H9 (cell line): ENCODE measurements around the gene ATP1A2. TPM values are rescaled to one million over a fixed set of nuclear protein-coding genes. Genes with fewer than 3 reads are reported as not detected.

ENCODE experiments used
- DNase-seq: peaks from one replicate; pipeline ENCODE4 v3.0.0-alpha.2; 2017
- H2AFZ ChIP-seq: one replicate; pipeline ENCODE4 v1.6.1; 2013; ENCODE audit warnings: mild to moderate bottlenecking, low read length, control low read depth, moderate library complexity
- H2AK5ac ChIP-seq: 2 replicates; pipeline ENCODE4 v1.6.1; 2013; ENCODE audit warnings: low read length, control low read depth, mixed read lengths; ENCODE audit not compliant: insufficient read length
- H2BK120ac ChIP-seq: one replicate; pipeline ENCODE4 v1.6.1; 2013; ENCODE audit warnings: low read depth, mild to moderate bottlenecking, low read length, control low read depth, inconsistent platforms; ENCODE audit not compliant: poor library complexity, severe bottlenecking
- H2BK12ac ChIP-seq: 2 replicates; pipeline ENCODE4 v1.6.1; 2013; ENCODE audit warnings: low read length, control low read depth, mixed read lengths, low read depth; ENCODE audit not compliant: insufficient read length
- H2BK15ac ChIP-seq: 2 replicates; pipeline ENCODE4 v1.6.1; 2013; ENCODE audit warnings: low read depth, low read length, control low read depth
- H2BK20ac ChIP-seq: one replicate; pipeline ENCODE4 v1.6.1; 2013; ENCODE audit warnings: low read depth, mild to moderate bottlenecking, low read length, control low read depth, inconsistent platforms; ENCODE audit not compliant: poor library complexity, severe bottlenecking
- H2BK5ac ChIP-seq: 2 replicates; pipeline ENCODE4 v1.6.1; 2013; ENCODE audit warnings: low read length, control low read depth, mixed read lengths; ENCODE audit not compliant: insufficient read length
- H3K14ac ChIP-seq: 2 replicates; pipeline ENCODE4 v1.6.1; 2013; ENCODE audit warnings: low read length, control low read depth; ENCODE audit not compliant: insufficient read depth
- H3K18ac ChIP-seq: 2 replicates; pipeline ENCODE4 v1.6.1; 2013; ENCODE audit warnings: low read depth, mild to moderate bottlenecking, mixed read lengths, low read length, control low read depth; ENCODE audit not compliant: insufficient read length
- H3K23ac ChIP-seq: 2 replicates; pipeline ENCODE4 v1.6.1; 2013; ENCODE audit warnings: low read length, control low read depth, mixed read lengths, low read depth; ENCODE audit not compliant: insufficient read length
- H3K23me2 ChIP-seq: 2 replicates; pipeline ENCODE4 v1.6.1; 2013; ENCODE audit warnings: low read depth, mild to moderate bottlenecking, mixed read lengths, low read length, control low read depth; ENCODE audit not compliant: insufficient read length, poor library complexity, severe bottlenecking
- H3K27ac ChIP-seq: 2 replicates; pipeline ENCODE4 v1.5.1; 2013; ENCODE audit warnings: low read length, control low read depth, mixed read lengths, low read depth; ENCODE audit not compliant: insufficient read length
- H3K27me3 ChIP-seq: 2 replicates; pipeline ENCODE4 v1.6.1; 2013; ENCODE audit warnings: low read length, control low read depth, inconsistent platforms; ENCODE audit not compliant: insufficient read depth
- H3K4ac ChIP-seq: 2 replicates; pipeline ENCODE4 v1.6.1; 2013; ENCODE audit warnings: low read depth, mild to moderate bottlenecking, control low read depth, inconsistent platforms, low read length, moderate library complexity
- H3K4me1 ChIP-seq: 2 replicates; pipeline ENCODE4 v1.6.1; 2013; ENCODE audit warnings: low read length, control low read depth, inconsistent platforms; ENCODE audit not compliant: insufficient read depth
- H3K4me2 ChIP-seq: 2 replicates; pipeline ENCODE4 v1.6.1; 2013; ENCODE audit warnings: low read length, control low read depth, mixed read lengths; ENCODE audit not compliant: insufficient read length, insufficient read depth
- H3K56ac ChIP-seq: 2 replicates; pipeline ENCODE4 v1.6.1; 2013; ENCODE audit warnings: low read depth, mild to moderate bottlenecking, mixed read lengths, low read length, control low read depth; ENCODE audit not compliant: insufficient read length
- H3K79me1 ChIP-seq: 2 replicates; pipeline ENCODE4 v1.6.1; 2013; ENCODE audit warnings: low read depth, mild to moderate bottlenecking, moderate library complexity, low read length, control low read depth, inconsistent platforms; ENCODE audit not compliant: insufficient read depth, poor library complexity, severe bottlenecking
- H3K79me2 ChIP-seq: 2 replicates; pipeline ENCODE4 v1.6.1; 2013; ENCODE audit warnings: low read length, control low read depth, inconsistent platforms; ENCODE audit not compliant: insufficient read depth
- H3K9ac ChIP-seq: 2 replicates; pipeline ENCODE4 v1.6.1; 2013; ENCODE audit warnings: low read length, control low read depth, mixed read lengths; ENCODE audit not compliant: insufficient read length; ENCODE audit errors: extremely low read depth
- H3K9me3 ChIP-seq: one replicate; pipeline ENCODE4 v1.6.1; 2013; ENCODE audit warnings: low read depth, low read length, inconsistent platforms; ENCODE audit not compliant: control insufficient read depth
- H3T11ph ChIP-seq: one replicate; pipeline ENCODE4 v1.6.1; 2013; ENCODE audit warnings: mild to moderate bottlenecking, low read length, control low read depth, inconsistent platforms
- H4K20me1 ChIP-seq: one replicate; pipeline ENCODE4 v1.6.1; 2013; ENCODE audit not compliant: control insufficient read depth, insufficient read length, insufficient read depth
- H4K5ac ChIP-seq: 2 replicates; pipeline ENCODE4 v1.6.1; 2013; ENCODE audit warnings: low read depth, mild to moderate bottlenecking, mixed read lengths, low read length, control low read depth; ENCODE audit not compliant: insufficient read length
- H4K8ac ChIP-seq: replicated peaks from 2 replicates; pipeline ENCODE4 v1.6.1; 2013; ENCODE audit warnings: low read length, control low read depth, mixed read lengths, low read depth; ENCODE audit not compliant: insufficient read length
- H4K91ac ChIP-seq: 2 replicates; pipeline ENCODE4 v1.6.1; 2013; ENCODE audit warnings: low read depth, mild to moderate bottlenecking, moderate library complexity, mixed read lengths, low read length, control low read depth; ENCODE audit not compliant: insufficient read length
- H3K27ac Mint-ChIP-seq, 3 experiments: 2 replicates in 2 of 3; 3 replicates in 1 of 3; pipeline ENCODE4 v1.8.0; 2020 to 2021; ENCODE audit warnings: mixed read lengths in 3 of 3, mild to moderate bottlenecking in 1 of 3, moderate library complexity in 1 of 3
- H3K27me3 Mint-ChIP-seq: 2 replicates; pipeline ENCODE4 v1.8.0; 2021; ENCODE audit warnings: low read depth, mild to moderate bottlenecking, moderate library complexity, mixed read lengths
- H3K36me3 Mint-ChIP-seq, 3 experiments: 2 replicates in 2 of 3; 3 replicates in 1 of 3; pipeline ENCODE4 v1.8.0; 2020 to 2021; ENCODE audit warnings: low read depth in 3 of 3, mixed read lengths in 3 of 3; ENCODE audit not compliant: insufficient read depth in 1 of 3
- H3K4me1 Mint-ChIP-seq, 2 experiments: 2 replicates each; pipeline ENCODE4 v1.8.0; 2020; ENCODE audit warnings: mixed read lengths in 2 of 2
- H3K4me3 Mint-ChIP-seq, 2 experiments: 2 replicates in 1 of 2; 3 replicates in 1 of 2; pipeline ENCODE4 v1.8.0; 2020 to 2021; ENCODE audit warnings: mild to moderate bottlenecking in 2 of 2, mixed read lengths in 2 of 2, moderate library complexity in 1 of 2
- H3K9me3 Mint-ChIP-seq, 2 experiments: 2 replicates in 1 of 2; 3 replicates in 1 of 2; pipeline ENCODE4 v1.8.0; 2020; ENCODE audit warnings: mild to moderate bottlenecking in 2 of 2, mixed read lengths in 2 of 2, moderate library complexity in 1 of 2
- CTCF ChIP-seq: fragments of 200-600 bp; sonication (generic); conservative IDR thresholded peaks from 3 replicates; pipeline ENCODE4 v1.8.0; 2021; ENCODE audit warnings: antibody characterized with exemption, mild to moderate bottlenecking
- WGBS: extraction: QIAGEN DNeasy Blood & Tissue Kit; methylation state at CpG from one replicate; pipeline ENCODE4 v1.1.7; 2013; ENCODE audit warnings: missing lambda C conversion rate, low lambda C conversion rate, mixed read lengths; ENCODE audit not compliant: insufficient read length; ENCODE audit errors: extremely low coverage; 5-methylcytosine and 5-hydroxymethylcytosine counted together
- total RNA-seq: library from RNA; stranded (reverse); gene quantifications from 2 replicates; pipeline ENCODE4 v1.2.1, GENCODE V29; 2021

The ATP1A2 gene
- total RNA-seq, 1 experiment from 2014 or later, result 3.0 TPM

- no peak overlapping the region for H3K14ac ChIP-seq
- no peaks in the 10 kb centered on the region for H4K20me1 ChIP-seq
- H2BK12ac ChIP-seq, result no peak overlapping the region
- H3K9ac ChIP-seq, result no peak overlapping the region
- no peak overlapping the region for H3K4ac ChIP-seq
- no peak overlapping the region for H2AFZ ChIP-seq
- H3K27me3 Mint-ChIP-seq, result peaks cover 24% of the 10 kb centered on the region
- H4K8ac ChIP-seq, result no peak overlapping the region
- H4K91ac ChIP-seq, result no peak overlapping the region
- DNase-seq, result no peak
- no peak overlapping the region for H4K5ac ChIP-seq
- H2BK120ac ChIP-seq, result no peak overlapping the region
- H3K9me3 Mint-ChIP-seq, result no peaks in the 10 kb centered on the region
- H3K9me3 ChIP-seq, result no peaks in the 10 kb centered on the region
- H3K36me3 Mint-ChIP-seq, result no peaks in the 10 kb centered on the region; a peak in 1 of 7 replicates
- H2BK15ac ChIP-seq, result no peak overlapping the region
- H3K4me2 ChIP-seq, result no peak overlapping the region
- no peak overlapping the region for H3K23ac ChIP-seq
- no peak overlapping the region for H3K27ac Mint-ChIP-seq
- no peak for TF ChIP-seq CTCF
- no peak overlapping the region for H3T11ph ChIP-seq
- no peak overlapping the region for H2BK20ac ChIP-seq
- no peaks in the 10 kb centered on the region for H3K79me1 ChIP-seq
- no CpG with 5 or more reads among the region's 7 CpGs for WGBS
- H2AK5ac ChIP-seq, result no peak overlapping the region
- H3K27me3 ChIP-seq, result no peaks in the 10 kb centered on the region
- H2BK5ac ChIP-seq, result no peak overlapping the region
- no peak overlapping the region for H3K27ac ChIP-seq
- no peaks in the 10 kb centered on the region for H3K79me2 ChIP-seq
- H3K4me1 ChIP-seq, result peaks cover under 1% of the 10 kb centered on the region; the same call in 1 of the 2 replicates
- no peak overlapping the region for H3K56ac ChIP-seq
- H3K4me1 Mint-ChIP-seq, result peaks cover 9 to 11% of the 10 kb centered on the region in 2 experiments; a peak in 3 of 4 replicates
- no peak overlapping the region for H3K4me3 Mint-ChIP-seq
- H3K23me2 ChIP-seq, result no peaks in the 10 kb centered on the region
- no peak overlapping the region for H3K18ac ChIP-seq
Observed at GRCh38 chr1:160187407-160187806, 71.8 kb downstream of the ATP1A2 start.
